ENCODE data around the gene AKAP9. TPM values are rescaled to one million over a fixed set of nuclear protein-coding genes. Genes with fewer than 3 reads are reported as not detected.

Gene AKAP9
- total and polyA plus RNA-seq, 2 experiments from 2014 or later = 80.5 to 85.8 TPM

- Histone ChIP-seq H3K9me3 (ENCODE audit: low read depth) (no peaks in the 10 kb centered on the region), H3K27me3 (no peaks in the 10 kb centered on the region), H3K4me2 (no peak overlapping the region), H3K27ac (no peak overlapping the region), H3K9me2 (replicated peaks; ENCODE audit: insufficient read depth) (no peaks in the 10 kb centered on the region), H3K36me3 (replicated peaks; ENCODE audit: insufficient read depth, low read depth) (no peaks in the 10 kb centered on the region), H3K4me3 (no peak overlapping the region), H4K20me1 (ENCODE audit: insufficient read depth, poor library complexity, severe bottlenecking) (peaks cover 51% of the 10 kb centered on the region), H3K79me2 (peaks cover 100% of the 10 kb centered on the region), H2AFZ (no peak overlapping the region), H3K4me1 (ENCODE audit: insufficient read depth) (peaks cover 5% of the 10 kb centered on the region)
- no peak for TF ChIP-seq CTCF (IDR thresholded peaks at IDR 0.05; ENCODE audit: poor library complexity)
- TF ChIP-seq EZH2phosphoT487 (IDR thresholded peaks at IDR 0.05; ENCODE audit: low read depth, severe bottlenecking, unreplicated experiment) = no peak
- no peak for TF ChIP-seq EZH2 (IDR thresholded peaks at IDR 0.05; ENCODE audit: borderline replicate concordance)
- DNase-seq (ENCODE audit: low spot score) = no peak
- 88% methylated on average over 3 of the region's 3 CpGs for WGBS (ENCODE audit: low lambda C conversion rate, missing lambda C conversion rate)
Observed at GRCh38 chr7:91946549-91946948, 5.9 kb downstream of the AKAP9 start.

DNA sequence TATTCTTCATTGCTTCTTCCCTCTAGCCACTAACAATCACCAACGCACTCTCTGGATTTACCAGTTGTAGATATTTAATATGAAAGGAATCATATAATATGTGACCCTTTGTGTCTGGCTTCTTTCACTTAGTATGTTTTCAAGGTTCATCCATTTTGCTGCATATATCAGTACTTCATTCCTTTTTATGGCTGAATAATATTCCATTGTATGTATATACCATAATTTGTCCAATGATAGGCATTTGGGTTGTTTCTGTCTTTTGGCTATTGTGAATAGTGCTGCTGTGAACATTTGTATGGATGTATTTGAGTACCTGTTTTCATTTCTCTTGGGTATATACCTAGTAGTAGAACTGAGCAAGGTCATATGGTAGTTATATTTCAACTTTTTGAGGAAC lies 7.3 kb downstream of the AKAP9 start:
- DNase-seq (ENCODE audit: low spot score) = no peak
- H3K4me1 ChIP-seq (ENCODE audit: insufficient read depth) = peaks cover 5% of the 10 kb centered on the region

DNA sequence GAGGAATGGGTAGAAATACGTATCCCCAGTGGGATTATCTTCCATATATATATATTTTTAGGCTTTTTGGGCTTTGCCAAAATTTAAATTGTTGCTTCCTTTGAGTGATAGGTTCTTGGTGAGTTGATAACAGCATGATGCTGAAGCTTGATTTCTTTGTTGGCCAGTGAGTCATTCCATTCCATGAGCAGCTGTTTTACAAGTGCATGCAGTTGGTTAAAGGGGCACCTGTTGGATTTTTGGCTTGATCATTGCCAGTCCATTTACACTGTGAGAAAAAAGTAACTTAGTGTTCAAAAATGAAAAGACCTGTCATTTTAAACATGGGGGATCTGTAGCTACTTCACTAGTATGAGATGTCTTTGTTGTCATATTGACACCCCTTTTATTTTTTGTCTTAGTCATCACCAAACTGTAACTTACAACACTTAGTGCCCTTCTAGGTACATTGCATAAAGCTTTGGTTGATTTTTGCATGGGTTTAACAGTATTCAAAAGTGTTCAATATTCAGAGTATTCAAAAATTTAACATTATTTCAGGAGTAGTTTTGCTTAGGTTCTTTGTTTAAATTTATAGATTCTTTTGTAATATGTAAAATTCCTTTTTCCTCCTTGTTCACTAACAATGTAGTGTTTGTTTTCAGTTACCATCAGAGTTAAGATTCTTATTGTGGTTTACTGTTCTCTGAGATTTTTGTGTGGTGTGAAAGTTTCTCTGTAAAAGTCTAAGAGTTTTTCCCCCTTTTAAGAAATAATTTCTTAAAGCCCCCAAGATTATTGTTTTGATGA lies 8.8 kb downstream of the AKAP9 start:
- Histone ChIP-seq H3K4me1 (ENCODE audit: insufficient read depth) (no peaks in the 10 kb centered on the region), H4K20me1 (ENCODE audit: insufficient read depth, poor library complexity, severe bottlenecking) (peaks cover 56% of the 10 kb centered on the region), H3K27ac (no peak overlapping the region), H3K9me3 (ENCODE audit: low read depth) (no peaks in the 10 kb centered on the region), H3K79me2 (peaks cover 100% of the 10 kb centered on the region), H3K9me2 (replicated peaks; ENCODE audit: insufficient read depth) (no peaks in the 10 kb centered on the region), H3K27me3 (no peaks in the 10 kb centered on the region), H3K4me3 (no peak overlapping the region), H3K36me3 (replicated peaks; ENCODE audit: insufficient read depth, low read depth) (no peaks in the 10 kb centered on the region), H2AFZ (no peak overlapping the region), H3K4me2 (no peak overlapping the region)
- WGBS (ENCODE audit: low lambda C conversion rate, missing lambda C conversion rate) = 100% methylated on average over 1 of the region's 1 CpG
- DNase-seq (ENCODE audit: low spot score) = no peak
- TF ChIP-seq CTCF (IDR thresholded peaks at IDR 0.05; ENCODE audit: poor library complexity) (no peak), EZH2 (IDR thresholded peaks at IDR 0.05; ENCODE audit: borderline replicate concordance) (no peak), EZH2phosphoT487 (IDR thresholded peaks at IDR 0.05; ENCODE audit: low read depth, severe bottlenecking, unreplicated experiment) (no peak)

More for the DNA sequence above, 7.3 kb downstream of the AKAP9 start:
- H3K4me2 ChIP-seq = no peak overlapping the region
- H3K4me3 ChIP-seq = no peak overlapping the region
- peaks cover 100% of the 10 kb centered on the region for H3K79me2 ChIP-seq
- no peaks in the 10 kb centered on the region for H3K27me3 ChIP-seq
- H2AFZ ChIP-seq = no peak overlapping the region
- no peak overlapping the region for H3K27ac ChIP-seq
- WGBS (ENCODE audit: low lambda C conversion rate, missing lambda C conversion rate) = 100% methylated on average over 1 of the region's 1 CpG
- no peaks in the 10 kb centered on the region for H3K9me2 ChIP-seq (replicated peaks; ENCODE audit: insufficient read depth)
- H4K20me1 ChIP-seq (ENCODE audit: insufficient read depth, poor library complexity, severe bottlenecking) = peaks cover 55% of the 10 kb centered on the region
- no peak for TF ChIP-seq EZH2phosphoT487 (IDR thresholded peaks at IDR 0.05; ENCODE audit: low read depth, severe bottlenecking, unreplicated experiment)
- TF ChIP-seq CTCF (IDR thresholded peaks at IDR 0.05; ENCODE audit: poor library complexity) = no peak
- TF ChIP-seq EZH2 (IDR thresholded peaks at IDR 0.05; ENCODE audit: borderline replicate concordance) = no peak
- H3K36me3 ChIP-seq (replicated peaks; ENCODE audit: insufficient read depth, low read depth) = no peaks in the 10 kb centered on the region
- H3K9me3 ChIP-seq (ENCODE audit: low read depth) = no peaks in the 10 kb centered on the region

Measured in hepatocyte (in vitro differentiated cells).